PC-3 (cell line): Measurements from ENCODE around the gene HRH2.

Experiments used
- EZH2 ChIP-seq: fragments of 300-600 bp; sonication (generic); IDR thresholded peaks from one replicate; pipeline ENCODE4 v1.6.1; 2017; ENCODE audit warnings: antibody characterized with exemption, mild to moderate bottlenecking, low read length; ENCODE audit not compliant: unreplicated experiment
- TF ChIP-seq, protein P1 (sequence below): fragments of 300-600 bp; sonication (generic); conservative IDR thresholded peaks from 2 replicates; pipeline ENCODE4 v1.5.1; 2017; ENCODE audit warnings: antibody characterized with exemption, low read depth, mild to moderate bottlenecking, low read length

DNA sequence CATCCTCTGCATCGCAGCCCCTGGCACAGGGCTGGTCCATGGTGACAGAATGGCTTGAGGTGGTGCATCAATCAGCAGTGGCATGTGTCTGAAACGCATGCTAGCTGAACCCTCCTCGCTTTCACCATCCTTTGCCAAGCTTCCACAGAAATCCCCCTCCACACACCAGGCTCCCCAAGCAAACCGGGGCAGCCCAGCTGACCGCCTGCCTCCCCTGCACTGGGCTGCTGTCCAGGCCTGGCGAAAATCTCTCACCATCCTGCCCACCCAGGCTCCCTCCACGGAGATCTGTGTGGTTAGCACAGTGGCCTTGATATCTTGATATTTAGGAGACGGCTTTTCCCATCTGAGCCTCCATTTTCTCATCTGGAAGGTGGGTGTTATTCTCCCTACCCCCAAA lies 905 bp upstream of the HRH2 start:
- TF ChIP-seq, protein P1, sequence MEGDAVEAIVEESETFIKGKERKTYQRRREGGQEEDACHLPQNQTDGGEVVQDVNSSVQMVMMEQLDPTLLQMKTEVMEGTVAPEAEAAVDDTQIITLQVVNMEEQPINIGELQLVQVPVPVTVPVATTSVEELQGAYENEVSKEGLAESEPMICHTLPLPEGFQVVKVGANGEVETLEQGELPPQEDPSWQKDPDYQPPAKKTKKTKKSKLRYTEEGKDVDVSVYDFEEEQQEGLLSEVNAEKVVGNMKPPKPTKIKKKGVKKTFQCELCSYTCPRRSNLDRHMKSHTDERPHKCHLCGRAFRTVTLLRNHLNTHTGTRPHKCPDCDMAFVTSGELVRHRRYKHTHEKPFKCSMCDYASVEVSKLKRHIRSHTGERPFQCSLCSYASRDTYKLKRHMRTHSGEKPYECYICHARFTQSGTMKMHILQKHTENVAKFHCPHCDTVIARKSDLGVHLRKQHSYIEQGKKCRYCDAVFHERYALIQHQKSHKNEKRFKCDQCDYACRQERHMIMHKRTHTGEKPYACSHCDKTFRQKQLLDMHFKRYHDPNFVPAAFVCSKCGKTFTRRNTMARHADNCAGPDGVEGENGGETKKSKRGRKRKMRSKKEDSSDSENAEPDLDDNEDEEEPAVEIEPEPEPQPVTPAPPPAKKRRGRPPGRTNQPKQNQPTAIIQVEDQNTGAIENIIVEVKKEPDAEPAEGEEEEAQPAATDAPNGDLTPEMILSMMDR = no peak
- no peak for TF ChIP-seq EZH2
